Transverse colon (tissue), 4 donors: Measurements from ENCODE around the gene GRM7. TPM values are rescaled to one million over a fixed set of nuclear protein-coding genes. Genes with fewer than 3 reads are reported as not detected.

Experiments
- DNase-seq: peaks from one replicate; pipeline ENCODE4 v3.0.0-alpha.2; 2019
- H3K27ac ChIP-seq, 4 donors: fragments of 200-600 bp; sonication (generic); 2 replicates each; pipeline ENCODE4 v1.5.1; 2016 to 2018; ENCODE audit warnings: inconsistent platforms in 4 of 4
- H3K27me3 ChIP-seq: fragments of 200-600 bp; sonication (generic); 2 replicates; pipeline ENCODE4 v1.5.1; 2017; ENCODE audit warnings: inconsistent platforms
- H3K36me3 ChIP-seq, 4 donors: fragments of 200-600 bp; sonication (generic); 2 replicates each; pipeline ENCODE4 v1.5.1; 2017 to 2019; ENCODE audit warnings: inconsistent platforms in 4 of 4
- H3K4me1 ChIP-seq, 4 donors: fragments of 200-600 bp; sonication (generic); 2 replicates each; pipeline ENCODE4 v1.5.1; 2017 to 2020; ENCODE audit warnings: inconsistent platforms in 4 of 4
- H3K4me3 ChIP-seq, 4 donors: fragments of 200-600 bp; sonication (generic); 1 replicate in 1 of 4; 2 replicates in 3 of 4; pipeline versions ENCODE4 v1.5.1 to v1.6.1; 2017 to 2019; ENCODE audit warnings: inconsistent platforms in 4 of 4
- H3K9me3 ChIP-seq, 2 donors: fragments of 200-600 bp; sonication (generic); 2 replicates each; pipeline ENCODE4 v1.5.1; 2017 to 2019; ENCODE audit warnings: inconsistent platforms in 2 of 2
- CTCF ChIP-seq, 5 experiments: fragments of 200-600 bp in 3 of 5; fragments of 450-650 bp in 2 of 5; sonication (generic) in 3 of 5; IDR thresholded peaks; 1 replicate in 2 of 5; 2 replicates in 3 of 5; pipeline ENCODE4 v1.5.1; 2016 to 2017; ENCODE audit warnings: antibody characterized with exemption in 5 of 5, inconsistent platforms in 3 of 5, mild to moderate bottlenecking in 2 of 5, moderate library complexity in 1 of 5
- EP300 ChIP-seq: sonication (generic); formaldehyde crosslinking; IDR thresholded peaks from one replicate; pipeline ENCODE4 v1.6.1; 2017; ENCODE audit warnings: antibody characterized with exemption, low read depth
- POLR2A ChIP-seq: fragments of 450-650 bp; IDR thresholded peaks from one replicate; pipeline ENCODE4 v1.6.1; 2016; ENCODE audit warnings: antibody characterized with exemption, mild to moderate bottlenecking, moderate library complexity
- POLR2AphosphoS5 ChIP-seq, 3 donors: sonication (generic); formaldehyde crosslinking; IDR thresholded peaks; one replicate each; pipeline ENCODE4 v1.6.1; 2016; ENCODE audit warnings: antibody characterized with exemption in 3 of 3
- WGBS, 2 donors: methylation state at CpG; one replicate each; pipeline ENCODE4 v1.1.5; 2018; ENCODE audit warnings: low coverage in 1 of 2; 5-methylcytosine and 5-hydroxymethylcytosine counted together
- in situ Hi-C, 4 donors: fragments of 200-750 bp; cut with MboI; loops; one replicate each; pipeline versions ENCODE4 v1.15.0 to v1.15.1; 2017; ENCODE audit warnings: low sequenced_read_pairs in 3 of 4, low pct_ligation_motif_present in 1 of 4, low pct_unique_long_range_greater_than_20kb in 1 of 4
- intact Hi-C: fragments of 100-400 bp; cut with DNase I; formaldehyde crosslinking; loops from one replicate; pipeline ENCODE4 v1.15.1; 2023; ENCODE audit warnings: low total_unique reads
- total RNA-seq, 4 donors: library from RNA; depleted of rRNA; stranded (reverse); fragments of >200 nt; gene quantifications; one replicate each; pipeline ENCODE4 v1.1.0, GENCODE V29; 2016

The GRM7 gene
- total RNA-seq, 4 donors from 2014 or later = 0.14 to 0.20 (median 0.16) TPM; not detected in 1

GRCh38 chr3:7545334-7545733 is 684.4 kb downstream of the GRM7 start:
- H3K27ac ChIP-seq = no peak overlapping the region
- 76 to 77% methylated on average over 3 of the region's 3 CpGs for WGBS, 2 donors
- H3K4me1 ChIP-seq = no peaks in the 10 kb centered on the region
- H3K27me3 ChIP-seq = no peaks in the 10 kb centered on the region
- no peaks in the 10 kb centered on the region for H3K36me3 ChIP-seq
- H3K4me3 ChIP-seq = no peak overlapping the region
- no peak for DNase-seq
- in situ Hi-C loops (no loop called here), intact Hi-C loops (no loop called here)
- TF ChIP-seq EP300 = no peak
- TF ChIP-seq CTCF (IDR thresholded peaks at IDR 0.05) = no peak
- no peaks in the 10 kb centered on the region for H3K9me3 ChIP-seq

- intact Hi-C loops (no loop called here), in situ Hi-C loops (no loop called here)
- no peak overlapping the region for H3K27ac ChIP-seq
- no peaks in the 10 kb centered on the region for H3K9me3 ChIP-seq
- no peaks in the 10 kb centered on the region for H3K36me3 ChIP-seq
- 47 to 70% methylated on average over 2 to 4 of the region's 4 CpGs for WGBS, 2 donors
- no peak for DNase-seq
- no peaks in the 10 kb centered on the region for H3K4me1 ChIP-seq
- no peak for TF ChIP-seq POLR2A
- TF ChIP-seq CTCF (IDR thresholded peaks at IDR 0.05) = peak in 2 of 5 experiments; percentile 6 to 12
- no peak overlapping the region for H3K4me3 ChIP-seq
- no peaks in the 10 kb centered on the region for H3K27me3 ChIP-seq
These were observed 685.3 kb downstream of the GRM7 start for GRCh38 chr3:7546253-7546652.

- peaks cover 0 to 6% of the 10 kb centered on the region in 2 donors for H3K9me3 ChIP-seq
- H3K4me3 ChIP-seq = no peak overlapping the region
- no peaks in the 10 kb centered on the region for H3K27me3 ChIP-seq
- no peak overlapping the region for H3K27ac ChIP-seq
- intact Hi-C loops = no loop called here
- 63% methylated on average over 1 of the region's 1 CpG; no CpG with 5 or more reads in 1 of the 2 donors for WGBS, 2 donors
- in situ Hi-C loops = no loop called here
- no peak for TF ChIP-seq CTCF (IDR thresholded peaks at IDR 0.05)
- TF ChIP-seq POLR2AphosphoS5 (IDR thresholded peaks at IDR 0.05) = no peak
- TF ChIP-seq EP300 = no peak
- H3K4me1 ChIP-seq = no peaks in the 10 kb centered on the region
- no peak for DNase-seq
- H3K36me3 ChIP-seq = no peaks in the 10 kb centered on the region
These were observed 686.9 kb downstream of the GRM7 start for GRCh38 chr3:7547826-7548225.

- TF ChIP-seq POLR2A (no peak), POLR2AphosphoS5 (IDR thresholded peaks at IDR 0.05) (no peak), CTCF (IDR thresholded peaks at IDR 0.05) (no peak), EP300 (no peak)
- Histone ChIP-seq H3K27ac (no peak overlapping the region), H3K36me3 (no peaks in the 10 kb centered on the region), H3K27me3 (no peaks in the 10 kb centered on the region), H3K4me3 (no peak overlapping the region), H3K9me3 (no peaks in the 10 kb centered on the region), H3K4me1 (no peaks in the 10 kb centered on the region)
- WGBS, 2 donors = 34 to 100% methylated on average over 1 of the region's 1 CpG
- intact Hi-C loops = loop anchor here (5.0 kb wide), 1 partner anchor 1144 kb away; no protein-coding TSS in a partner anchor
- in situ Hi-C loops = no loop called here
- no peak for DNase-seq
These were observed 702.0 kb downstream of the GRM7 start for GRCh38 chr3:7562892-7563291.
